ENCODE measurements around the gene LETMD1. TPM values are rescaled to one million over a fixed set of nuclear protein-coding genes. Genes with fewer than 3 reads are reported as not detected.
"Not testable (repeated sequence)": the region's sequence is repeated elsewhere in the genome, so short reads cannot be mapped to it uniquely, and the experiment has no call there.

The LETMD1 gene
- total and polyA plus RNA-seq, 2 experiments from 2014 or later = 16.3 to 29.8 TPM

- Histone ChIP-seq H3K27me3 (replicated peaks; ENCODE audit: insufficient read depth) (no peaks in the 10 kb centered on the region), H4K20me1 (ENCODE audit: insufficient read depth) (peaks cover 8% of the 10 kb centered on the region; the same call in 1 of the 2 replicates), H3K27ac (peak overlapping the region; percentile 18; the same call in 1 of the 2 replicates), H3K9ac (0 out of 2 replicates have a peak overlapping the region, but pooled peaks have one; percentile 11), H3K9me2 (ENCODE audit: insufficient read depth) (no peaks in the 10 kb centered on the region), H2AFZ (no peak overlapping the region), H3K79me2 (ENCODE audit: insufficient read depth) (peaks cover 100% of the 10 kb centered on the region), H3K4me2 (ENCODE audit: unreplicated experiment) (no peak overlapping the region), H3K36me3 (ENCODE audit: low read depth) (0 out of 2 replicates have a peak, but pooled peaks cover 8% of the 10 kb centered on the region), H3K4me1 (ENCODE audit: insufficient read depth) (peaks cover 17% of the 10 kb centered on the region), H3K9me3 (ENCODE audit: low read depth) (no peaks in the 10 kb centered on the region), H3F3A (ENCODE audit: insufficient read depth) (peaks cover 18% of the 10 kb centered on the region), H3K4me3 (no peak overlapping the region)
- TF ChIP-seq EZH2phosphoT487 (IDR thresholded peaks at IDR 0.05; ENCODE audit: insufficient read depth, low read depth) = no peak
- no peak for TF ChIP-seq EZH2 (IDR thresholded peaks at IDR 0.05; ENCODE audit: insufficient read depth, poor library complexity, severe bottlenecking)
- in situ Hi-C loops (cut with MboI) = no loop called here
- DNase-seq = peak; percentile 78
- WGBS, 2 experiments (ENCODE audit: low coverage in 1 of 2, low lambda C conversion rate in 2 of 2, missing lambda C conversion rate in 2 of 2) = 17 to 19% methylated on average over 5 of the region's 5 CpGs
Observed at GRCh38 chr12:51077930-51078329, 29.8 kb downstream of the LETMD1 start.

- Histone ChIP-seq H3K27ac (peak overlapping the region; percentile 18; the same call in 1 of the 2 replicates), H3K9ac (0 out of 2 replicates have a peak overlapping the region, but pooled peaks have one; percentile 11), H3K4me1 (ENCODE audit: insufficient read depth) (peaks cover 17% of the 10 kb centered on the region), H3K79me2 (ENCODE audit: insufficient read depth) (peaks cover 99% of the 10 kb centered on the region), H3F3A (ENCODE audit: insufficient read depth) (peaks cover 18% of the 10 kb centered on the region)
- H3K4me2 ChIP-seq (ENCODE audit: unreplicated experiment); H2AFZ ChIP-seq; DNase-seq; H3K4me3 ChIP-seq; H3K27me3 ChIP-seq (replicated peaks; ENCODE audit: insufficient read depth); H3K9me3 ChIP-seq (ENCODE audit: low read depth); in situ Hi-C loops (cut with MboI); H3K9me2 ChIP-seq (ENCODE audit: insufficient read depth); H4K20me1 ChIP-seq (ENCODE audit: insufficient read depth); H3K36me3 ChIP-seq (ENCODE audit: low read depth): not testable (repeated sequence)
- WGBS, 2 experiments (ENCODE audit: low coverage in 1 of 2, low lambda C conversion rate in 2 of 2, missing lambda C conversion rate in 2 of 2) = 71 to 75% methylated on average over 5 of the region's 5 CpGs
Observed at GRCh38 chr12:51078346-51078745, 30.2 kb downstream of the LETMD1 start.

GRCh38 chr12:51078866-51079265 is 30.7 kb downstream of the LETMD1 start:
- H3K27ac ChIP-seq; in situ Hi-C loops (cut with MboI); H4K20me1 ChIP-seq (ENCODE audit: insufficient read depth); H2AFZ ChIP-seq; DNase-seq; H3K27me3 ChIP-seq (replicated peaks; ENCODE audit: insufficient read depth); H3K9me3 ChIP-seq (ENCODE audit: low read depth); H3K9ac ChIP-seq; H3K9me2 ChIP-seq (ENCODE audit: insufficient read depth); H3K4me3 ChIP-seq; H3K36me3 ChIP-seq (ENCODE audit: low read depth); H3K4me2 ChIP-seq (ENCODE audit: unreplicated experiment): not testable (repeated sequence)
- Histone ChIP-seq H3K4me1 (ENCODE audit: insufficient read depth) (peaks cover 17% of the 10 kb centered on the region), H3F3A (ENCODE audit: insufficient read depth) (peaks cover 18% of the 10 kb centered on the region), H3K79me2 (ENCODE audit: insufficient read depth) (peaks cover 93% of the 10 kb centered on the region)
- 92 to 98% methylated on average over 5 to 6 of the region's 6 CpGs for WGBS, 2 experiments (ENCODE audit: low coverage in 1 of 2, low lambda C conversion rate in 2 of 2, missing lambda C conversion rate in 2 of 2)

- H3K79me2 ChIP-seq (ENCODE audit: insufficient read depth) = peaks cover 81% of the 10 kb centered on the region
- TF ChIP-seq EZH2 (IDR thresholded peaks at IDR 0.05; ENCODE audit: insufficient read depth, poor library complexity, severe bottlenecking) (no peak), EZH2phosphoT487 (IDR thresholded peaks at IDR 0.05; ENCODE audit: insufficient read depth, low read depth) (no peak)
- H2AFZ ChIP-seq = no peak overlapping the region
- no peaks in the 10 kb centered on the region for H3K27me3 ChIP-seq (replicated peaks; ENCODE audit: insufficient read depth)
- peaks cover 18% of the 10 kb centered on the region for H3F3A ChIP-seq (ENCODE audit: insufficient read depth)
- H3K36me3 ChIP-seq (ENCODE audit: low read depth) = no peaks in the 10 kb centered on the region
- H3K9me2 ChIP-seq (ENCODE audit: insufficient read depth) = no peaks in the 10 kb centered on the region
- H3K4me1 ChIP-seq (ENCODE audit: insufficient read depth) = peaks cover 17% of the 10 kb centered on the region
- peaks cover 8% of the 10 kb centered on the region; the same call in 1 of the 2 replicates for H4K20me1 ChIP-seq (ENCODE audit: insufficient read depth)
- WGBS, 2 experiments (ENCODE audit: low coverage in 1 of 2, low lambda C conversion rate in 2 of 2, missing lambda C conversion rate in 2 of 2) = 96 to 98% methylated on average over 4 of the region's 4 CpGs
- in situ Hi-C loops (cut with MboI) = no loop called here
- no peak overlapping the region for H3K4me2 ChIP-seq (ENCODE audit: unreplicated experiment)
- H3K27ac ChIP-seq = no peak overlapping the region
- DNase-seq = no peak
- no peak overlapping the region for H3K9ac ChIP-seq
- no peaks in the 10 kb centered on the region for H3K9me3 ChIP-seq (ENCODE audit: low read depth)
- H3K4me3 ChIP-seq = no peak overlapping the region
Observed at GRCh38 chr12:51080136-51080535, 32.0 kb downstream of the LETMD1 start.

GRCh38 chr12:51081421-51081820 is 33.3 kb downstream of the LETMD1 start:
- Histone ChIP-seq H3K9ac (peak overlapping the region; percentile 96; the same call in 1 of the 2 replicates), H3K9me2 (ENCODE audit: insufficient read depth) (no peaks in the 10 kb centered on the region), H3F3A (ENCODE audit: insufficient read depth) (peaks cover 18% of the 10 kb centered on the region), H3K4me1 (ENCODE audit: insufficient read depth) (peaks cover 17% of the 10 kb centered on the region), H3K9me3 (ENCODE audit: low read depth) (no peaks in the 10 kb centered on the region), H3K27me3 (replicated peaks; ENCODE audit: insufficient read depth) (no peaks in the 10 kb centered on the region), H3K27ac (no peak overlapping the region), H3K4me2 (ENCODE audit: unreplicated experiment) (peak overlapping the region; percentile 97), H2AFZ (no peak overlapping the region), H3K79me2 (ENCODE audit: insufficient read depth) (peaks cover 68% of the 10 kb centered on the region), H3K36me3 (ENCODE audit: low read depth) (no peaks in the 10 kb centered on the region), H3K4me3 (peak overlapping the region; percentile 95), H4K20me1 (ENCODE audit: insufficient read depth) (peaks cover 8% of the 10 kb centered on the region; the same call in 1 of the 2 replicates)
- DNase-seq = no peak
- in situ Hi-C loops (cut with MboI) = no loop called here
- TF ChIP-seq EZH2phosphoT487 (IDR thresholded peaks at IDR 0.05; ENCODE audit: insufficient read depth, low read depth) = no peak
- TF ChIP-seq EZH2 (IDR thresholded peaks at IDR 0.05; ENCODE audit: insufficient read depth, poor library complexity, severe bottlenecking) = no peak
- WGBS, 2 experiments (ENCODE audit: low coverage in 1 of 2, low lambda C conversion rate in 2 of 2, missing lambda C conversion rate in 2 of 2) = 46 to 53% methylated on average over 1 of the region's 1 CpG

All from GM23248 (cell line).